ENCODE measurements around the gene JMJD6.
"Not testable (repeated sequence)": the region's sequence is repeated elsewhere in the genome, so short reads cannot be mapped to it uniquely, and the experiment has no call there.

DNA sequence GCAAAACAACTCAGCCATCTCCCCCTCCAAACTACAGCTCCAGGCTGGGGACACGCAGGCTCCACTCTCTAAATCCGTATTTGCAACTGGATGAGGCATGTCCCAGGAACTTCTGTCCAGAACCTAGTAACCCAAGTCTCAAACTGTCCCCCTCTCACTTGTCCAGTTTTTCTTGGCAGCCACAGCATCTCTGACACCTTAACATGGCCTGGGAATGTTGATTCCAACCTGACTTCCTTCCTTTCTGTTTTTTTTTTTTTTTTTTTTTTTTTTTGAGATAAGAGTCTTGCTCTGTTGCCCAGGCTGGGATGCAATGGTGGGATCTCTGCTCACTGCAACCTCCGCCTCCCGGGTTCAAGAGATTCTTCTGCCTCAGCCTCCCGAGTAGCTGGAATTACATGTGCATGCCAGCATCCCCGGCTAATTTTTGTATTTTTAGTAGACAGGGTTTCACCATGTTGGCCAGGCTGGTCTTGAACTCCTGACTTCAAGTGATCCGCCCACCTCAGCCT lies 27.9 kb downstream of the JMJD6 start:
- not testable (repeated sequence) for TF ChIP-seq EZH2 (IDR thresholded peaks at IDR 0.05; ENCODE audit: low read length); CTCF (optimal IDR thresholded peaks at IDR 0.05 in 1 of 3, IDR thresholded peaks at IDR 0.05 in 1 of 3, conservative IDR thresholded peaks at IDR 0.05 in 1 of 3; ENCODE audit: extremely low read depth in 1 of 3, insufficient read depth in 2 of 3, low read length in 3 of 3)
